Psoas muscle (tissue), 8 donors: Measurements from ENCODE around the gene GSTM5. TPM values are rescaled to one million over a fixed set of nuclear protein-coding genes. Genes with fewer than 3 reads are reported as not detected.
"Not testable (repeated sequence)": the region's sequence is repeated elsewhere in the genome, so short reads cannot be mapped to it uniquely, and the experiment has no call there.

Source experiments
- ATAC-seq, 4 donors: fragments of 200-7000 bp; cut with Tn5 transposase; one replicate each; pipeline ENCODE4 v1.9.1; 2020; ENCODE audit warnings: moderate library complexity in 3 of 4, mild to moderate bottlenecking in 2 of 4
- DNase-seq, 2 donors: peaks; one replicate each; pipeline ENCODE4 v3.0.0-alpha.2; 2020
- H3K27ac ChIP-seq: fragments of 200-600 bp; one replicate; pipeline ENCODE4 v1.8.0; 2022
- H3K27me3 ChIP-seq, 3 donors: fragments of 200-600 bp in 1 of 3; one replicate each; pipeline versions ENCODE4 v1.6.1 to v1.8.0; 2013 to 2022; ENCODE audit warnings: low read length in 2 of 3, mild to moderate bottlenecking in 2 of 3, moderate library complexity in 1 of 3; ENCODE audit not compliant: insufficient read depth in 3 of 3
- H3K36me3 ChIP-seq, 2 donors: fragments of 200-600 bp in 1 of 2; one replicate each; pipeline versions ENCODE4 v1.6.1 to v1.8.0; 2013 to 2022; ENCODE audit warnings: low read depth in 1 of 2, mild to moderate bottlenecking in 1 of 2, moderate library complexity in 1 of 2; ENCODE audit not compliant: insufficient read depth in 1 of 2
- H3K4me1 ChIP-seq: fragments of 200-600 bp; one replicate; pipeline ENCODE4 v1.8.0; 2022
- H3K4me3 ChIP-seq: fragments of 200-600 bp; one replicate; pipeline ENCODE4 v1.8.0; 2022; ENCODE audit warnings: mild to moderate bottlenecking
- H3K9me3 ChIP-seq: fragments of 200-600 bp; one replicate; pipeline ENCODE4 v1.8.0; 2022
- WGBS, 3 donors: extraction: QIAGEN DNeasy Blood & Tissue Kit; methylation state at CpG; one replicate each; pipeline versions ENCODE4 v1.1.6 to v1.1.7; 2013; 5-methylcytosine and 5-hydroxymethylcytosine counted together
- intact Hi-C, 2 donors: fragments of 100-400 bp; cut with DNase I; formaldehyde crosslinking; loops; one replicate each; pipeline versions ENCODE4 v1.11.0 to v1.14.2; 2022
- polyA plus RNA-seq, 3 donors: library from polyadenylated mRNA; stranded (reverse); fragments of 200-250 nt; gene quantifications; one replicate each; pipeline ENCODE4 v1.2.3, GENCODE V29; 2013
- total RNA-seq, 4 donors: library from RNA; stranded (reverse); fragmentation: NEBNext Ultra II Directional in 2 of 4; extraction: Animal tissue kit (Norgen Biotek cat#: 25700) in 2 of 4; gene quantifications; one replicate each; pipeline versions ENCODE4 v1.2.1 to v1.2.4, GENCODE V29; 2021 to 2023
- TF ChIP-seq, protein P1 (sequence below): fragments of 200-600 bp; IDR thresholded peaks from one replicate; pipeline ENCODE4 v1.8.0; 2022; ENCODE audit warnings: antibody characterized with exemption
- donor health status: healthy with polysubstance abuse.
- donor health status: DM: no; HTN: no; CAD: no; lungs with moderate emphysema.
- donor health status: Bipolar disorder and iron deficiency.
- donor health status: healthy.
- donor health status: DM: yes; HTN: yes; CAD: no.
- donor health status: DM: no; HTN: no; CAD: no.
- donor health status: DM: no; HTN: no; CAD: no.
- donor health status: DM: yes; HTN: yes; CAD: no.

GSTM5 gene
- total and polyA plus RNA-seq, 7 donors = 0.53 to 5.0 (median 1.1) TPM

DNA sequence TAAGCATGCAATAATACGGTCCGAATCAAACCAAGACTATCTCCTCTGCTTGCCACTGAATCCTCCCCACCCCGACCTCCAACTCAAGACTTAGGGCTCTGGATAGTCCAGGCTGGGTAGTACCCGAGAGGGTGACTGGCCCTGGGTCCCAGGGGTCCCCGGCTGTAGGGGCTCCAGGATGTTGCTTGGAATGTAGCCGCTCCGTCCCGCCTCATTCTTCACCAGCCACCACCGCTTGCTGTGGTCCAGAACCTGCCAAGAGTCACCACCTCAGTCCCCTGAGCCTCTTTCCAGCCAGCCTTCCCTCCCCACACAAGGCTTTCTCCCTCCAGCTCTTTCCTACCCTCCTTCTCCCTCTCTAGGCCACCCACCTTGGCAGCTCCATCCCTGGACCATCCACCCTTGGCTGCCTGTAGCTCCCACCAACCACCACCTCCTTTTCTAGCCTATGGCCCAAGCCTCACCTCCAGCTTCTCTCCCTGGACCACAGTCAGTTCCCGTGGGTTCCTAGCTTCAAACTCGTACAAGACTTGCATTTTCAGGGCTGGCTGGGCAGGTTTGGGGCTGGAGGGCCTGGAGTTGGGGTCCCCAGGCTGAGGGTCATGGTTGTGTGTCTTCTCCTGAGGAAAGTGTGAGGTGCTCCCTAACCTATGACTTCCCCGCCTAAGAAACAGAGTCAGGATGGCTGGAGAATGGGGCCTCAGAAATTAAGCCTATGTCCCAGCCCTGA is 39.6 kb downstream of the GSTM5 start:
- no peak for ATAC-seq
- WGBS, 3 donors = 87 to 88% (median 88%) methylated on average over 12 of the region's 12 CpGs
- intact Hi-C loops = no loop called here

GRCh38 chr1:109754738-109755137 is 42.7 kb downstream of the GSTM5 start:
- DNase-seq = no peak
- no peaks in the 10 kb centered on the region for H3K36me3 ChIP-seq
- H3K27me3 ChIP-seq = no peaks in the 10 kb centered on the region
- no peak overlapping the region for H3K4me3 ChIP-seq
- TF ChIP-seq, protein P1, sequence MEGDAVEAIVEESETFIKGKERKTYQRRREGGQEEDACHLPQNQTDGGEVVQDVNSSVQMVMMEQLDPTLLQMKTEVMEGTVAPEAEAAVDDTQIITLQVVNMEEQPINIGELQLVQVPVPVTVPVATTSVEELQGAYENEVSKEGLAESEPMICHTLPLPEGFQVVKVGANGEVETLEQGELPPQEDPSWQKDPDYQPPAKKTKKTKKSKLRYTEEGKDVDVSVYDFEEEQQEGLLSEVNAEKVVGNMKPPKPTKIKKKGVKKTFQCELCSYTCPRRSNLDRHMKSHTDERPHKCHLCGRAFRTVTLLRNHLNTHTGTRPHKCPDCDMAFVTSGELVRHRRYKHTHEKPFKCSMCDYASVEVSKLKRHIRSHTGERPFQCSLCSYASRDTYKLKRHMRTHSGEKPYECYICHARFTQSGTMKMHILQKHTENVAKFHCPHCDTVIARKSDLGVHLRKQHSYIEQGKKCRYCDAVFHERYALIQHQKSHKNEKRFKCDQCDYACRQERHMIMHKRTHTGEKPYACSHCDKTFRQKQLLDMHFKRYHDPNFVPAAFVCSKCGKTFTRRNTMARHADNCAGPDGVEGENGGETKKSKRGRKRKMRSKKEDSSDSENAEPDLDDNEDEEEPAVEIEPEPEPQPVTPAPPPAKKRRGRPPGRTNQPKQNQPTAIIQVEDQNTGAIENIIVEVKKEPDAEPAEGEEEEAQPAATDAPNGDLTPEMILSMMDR = no peak
- H3K27ac ChIP-seq = no peak overlapping the region
- no peak for ATAC-seq
- WGBS, 3 donors = 72 to 75% (median 74%) methylated on average over 2 of the region's 2 CpGs
- no peaks in the 10 kb centered on the region for H3K9me3 ChIP-seq
- intact Hi-C loops = no loop called here
- no peaks in the 10 kb centered on the region for H3K4me1 ChIP-seq

More for the DNA sequence above, 39.6 kb downstream of the GSTM5 start:
- Histone ChIP-seq H3K4me3 (no peak overlapping the region), H3K9me3 (no peaks in the 10 kb centered on the region), H3K27me3 (no peaks in the 10 kb centered on the region), H3K4me1 (no peaks in the 10 kb centered on the region), H3K36me3 (no peaks in the 10 kb centered on the region), H3K27ac (no peak overlapping the region)
- DNase-seq = no peak
- TF ChIP-seq, protein P1 = no peak

DNA sequence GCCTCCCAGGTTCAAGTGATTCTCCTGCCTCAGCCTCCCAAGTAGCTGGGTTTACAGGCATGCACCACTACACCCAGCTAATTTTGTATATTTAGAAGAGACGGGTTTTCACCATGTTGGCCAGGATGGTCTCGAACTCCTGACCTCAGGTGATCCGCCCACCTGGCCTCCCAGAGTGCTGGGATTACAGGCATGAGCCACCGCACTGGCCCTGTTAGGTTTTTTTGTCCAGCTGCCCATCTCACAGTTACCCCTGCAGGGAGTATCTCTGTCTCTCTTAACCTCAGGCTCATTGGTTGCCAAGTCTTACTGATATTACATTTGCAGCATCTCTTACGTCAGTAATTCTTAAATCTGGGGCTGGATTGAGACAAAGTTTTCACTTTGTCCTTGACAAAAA is 44.3 kb downstream of the GSTM5 start:
- DNase-seq, intact Hi-C loops, ATAC-seq, H3K4me3 ChIP-seq, H3K9me3 ChIP-seq, H3K27me3 ChIP-seq, H3K4me1 ChIP-seq, H3K36me3 ChIP-seq, H3K27ac ChIP-seq: not testable (repeated sequence)
- 88 to 92% (median 92%) methylated on average over 5 of the region's 5 CpGs for WGBS, 3 donors

- DNase-seq (no peak), ATAC-seq (no peak)
- no peaks in the 10 kb centered on the region for H3K9me3 ChIP-seq
- WGBS, 3 donors = 79 to 94% (median 89%) methylated on average over 7 of the region's 7 CpGs
- H3K27me3 ChIP-seq = no peaks in the 10 kb centered on the region
- no peaks in the 10 kb centered on the region for H3K4me1 ChIP-seq
- H3K36me3 ChIP-seq = no peaks in the 10 kb centered on the region
- H3K4me3 ChIP-seq = no peak overlapping the region
- intact Hi-C loops = no loop called here
- no peak overlapping the region for H3K27ac ChIP-seq
- TF ChIP-seq, protein P1 = no peak
Measured at GRCh38 chr1:109756848-109757521, 44.9 kb downstream of the GSTM5 start.

GRCh38 chr1:109757936-109758786 is 46.1 kb downstream of the GSTM5 start:
- TF ChIP-seq, protein P1 = no peak
- no peak for ATAC-seq
- no peak for DNase-seq
- Histone ChIP-seq H3K27me3 (no peaks in the 10 kb centered on the region), H3K36me3 (no peaks in the 10 kb centered on the region), H3K4me3 (no peak overlapping the region), H3K9me3 (no peaks in the 10 kb centered on the region), H3K27ac (no peak overlapping the region), H3K4me1 (no peaks in the 10 kb centered on the region)
- intact Hi-C loops = no loop called here
- WGBS, 3 donors = 91 to 92% (median 92%) methylated on average over 13 of the region's 13 CpGs
